Camera-type eye (tissue), 1 donor: ENCODE measurements around the gene RBM45. TPM values are rescaled to one million over a fixed set of nuclear protein-coding genes. Genes with fewer than 3 reads are reported as not detected.

Experiments
- total RNA-seq: library from RNA; depleted of rRNA; stranded (reverse); fragments of >200 nt; gene quantifications from one replicate; pipeline ENCODE4 v1.2.3, GENCODE V29; 2014

RBM45 gene
- total RNA-seq: 20.8 TPM

GRCh38 chr2:178112202-178113152 lies at the start of gene RBM45:
Gene RBM45 (plus strand): TSS chr2:178112437. CDS start chr2:178112547, 110 bp downstream.

GRCh38 chr2:178072383-178073301 lies 39.6 kb upstream of the RBM45 start, which contains the start of gene PDE11A:
Gene PDE11A (minus strand): TSS chr2:178072777. CDS start chr2:178072437, 340 bp downstream.

Other genes with a start within 250 kb of the RBM45 start
- gene PDE11A, start 39.7 kb upstream of the RBM45 start, total RNA-seq: 4.4 TPM
- gene OSBPL6, start 82.1 kb downstream of the RBM45 start, total RNA-seq: 10.1 TPM